Vagina (tissue), 2 donors: Measurements from ENCODE around the gene POLK. TPM values are rescaled to one million over a fixed set of nuclear protein-coding genes. Genes with fewer than 3 reads are reported as not detected.
"Not testable (repeated sequence)": the region's sequence is repeated elsewhere in the genome, so short reads cannot be mapped to it uniquely, and the experiment has no call there.

Experiments
- DNase-seq, 2 donors: peaks; one replicate each; pipeline ENCODE4 v3.0.0-alpha.2; 2017; ENCODE audit errors: extremely low spot score in 2 of 2
- H3K27ac ChIP-seq: fragments of 200-600 bp; sonication (generic); one replicate; pipeline ENCODE4 v1.5.1; 2019
- H3K27me3 ChIP-seq: fragments of 200-600 bp; sonication (generic); one replicate; pipeline ENCODE4 v1.5.1; 2019
- H3K36me3 ChIP-seq, 2 donors: fragments of 200-600 bp; sonication (generic); one replicate each; pipeline ENCODE4 v1.5.1; 2017 to 2019
- H3K4me1 ChIP-seq: fragments of 200-600 bp; sonication (generic); one replicate; pipeline ENCODE4 v1.5.1; 2019
- H3K4me3 ChIP-seq, 2 donors: fragments of 200-600 bp; sonication (generic); 1 replicate in 1 of 2; 2 replicates in 1 of 2; pipeline ENCODE4 v1.5.1; 2016 to 2019
- H3K9me3 ChIP-seq: fragments of 200-600 bp; sonication (generic); one replicate; pipeline ENCODE4 v1.5.1; 2019
- POLR2A ChIP-seq, 2 donors: fragments of 450-650 bp; IDR thresholded peaks; one replicate each; pipeline ENCODE4 v1.6.1; 2017; ENCODE audit warnings: antibody characterized with exemption in 2 of 2, mild to moderate bottlenecking in 2 of 2, moderate library complexity in 2 of 2
- POLR2AphosphoS5 ChIP-seq, 2 donors: sonication (generic); formaldehyde crosslinking; IDR thresholded peaks; one replicate each; pipeline ENCODE4 v1.9.0; 2017; ENCODE audit warnings: antibody characterized with exemption in 2 of 2, mild to moderate bottlenecking in 2 of 2, low read depth in 1 of 2; ENCODE audit not compliant: insufficient read depth in 1 of 2
- intact Hi-C: fragments of 100-400 bp; cut with DNase I; formaldehyde crosslinking; loops from one replicate; pipeline ENCODE4 v1.15.1; 2023
- total RNA-seq: library from RNA; depleted of rRNA; stranded (reverse); fragments of >200 nt; gene quantifications from one replicate; pipeline ENCODE4 v1.2.3, GENCODE V29; 2016
- TF ChIP-seq, protein P1 (sequence below), 3 experiments: fragments of 450-650 bp in 2 of 3; fragments of 200-600 bp in 1 of 3; sonication (generic) in 1 of 3; IDR thresholded peaks; one replicate each; pipeline ENCODE4 v1.5.1; 2017 to 2019; ENCODE audit warnings: antibody characterized with exemption in 3 of 3, mild to moderate bottlenecking in 2 of 3, moderate library complexity in 2 of 3

Gene POLK
- total RNA-seq, 1 donor from 2014 or later = 31.4 TPM

- H3K4me1 ChIP-seq = no peaks in the 10 kb centered on the region
- no peak overlapping the region for H3K27ac ChIP-seq
- TF ChIP-seq POLR2AphosphoS5 (IDR thresholded peaks at IDR 0.05; ENCODE audit: insufficient read depth in 1 of 2, low read depth in 1 of 2) (no peak), POLR2A (IDR thresholded peaks at IDR 0.05) (no peak)
- TF ChIP-seq, protein P1, sequence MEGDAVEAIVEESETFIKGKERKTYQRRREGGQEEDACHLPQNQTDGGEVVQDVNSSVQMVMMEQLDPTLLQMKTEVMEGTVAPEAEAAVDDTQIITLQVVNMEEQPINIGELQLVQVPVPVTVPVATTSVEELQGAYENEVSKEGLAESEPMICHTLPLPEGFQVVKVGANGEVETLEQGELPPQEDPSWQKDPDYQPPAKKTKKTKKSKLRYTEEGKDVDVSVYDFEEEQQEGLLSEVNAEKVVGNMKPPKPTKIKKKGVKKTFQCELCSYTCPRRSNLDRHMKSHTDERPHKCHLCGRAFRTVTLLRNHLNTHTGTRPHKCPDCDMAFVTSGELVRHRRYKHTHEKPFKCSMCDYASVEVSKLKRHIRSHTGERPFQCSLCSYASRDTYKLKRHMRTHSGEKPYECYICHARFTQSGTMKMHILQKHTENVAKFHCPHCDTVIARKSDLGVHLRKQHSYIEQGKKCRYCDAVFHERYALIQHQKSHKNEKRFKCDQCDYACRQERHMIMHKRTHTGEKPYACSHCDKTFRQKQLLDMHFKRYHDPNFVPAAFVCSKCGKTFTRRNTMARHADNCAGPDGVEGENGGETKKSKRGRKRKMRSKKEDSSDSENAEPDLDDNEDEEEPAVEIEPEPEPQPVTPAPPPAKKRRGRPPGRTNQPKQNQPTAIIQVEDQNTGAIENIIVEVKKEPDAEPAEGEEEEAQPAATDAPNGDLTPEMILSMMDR (IDR thresholded peaks at IDR 0.05) = no peak
- intact Hi-C loops = no loop called here
- no peaks in the 10 kb centered on the region for H3K9me3 ChIP-seq
- DNase-seq = no peak
- H3K4me3 ChIP-seq = no peak overlapping the region
- peaks cover 0 to 15% of the 10 kb centered on the region in 2 donors for H3K36me3 ChIP-seq
- H3K27me3 ChIP-seq = no peaks in the 10 kb centered on the region
These were observed 89.9 kb downstream of the POLK start for GRCh38 chr5:75601567-75601966.

GRCh38 chr5:75601996-75602395 is 90.3 kb downstream of the POLK start:
- intact Hi-C loops = no loop called here
- DNase-seq = no peak
- Histone ChIP-seq H3K4me3 (no peak overlapping the region), H3K9me3 (no peaks in the 10 kb centered on the region), H3K4me1 (no peaks in the 10 kb centered on the region), H3K36me3 (peaks cover 0 to 14% of the 10 kb centered on the region in 2 donors), H3K27me3 (no peaks in the 10 kb centered on the region), H3K27ac (no peak overlapping the region)
- TF ChIP-seq POLR2AphosphoS5 (IDR thresholded peaks at IDR 0.05; ENCODE audit: insufficient read depth in 1 of 2, low read depth in 1 of 2) (no peak), POLR2A (IDR thresholded peaks at IDR 0.05) (no peak)
- TF ChIP-seq, protein P1 (IDR thresholded peaks at IDR 0.05) = no peak

DNA sequence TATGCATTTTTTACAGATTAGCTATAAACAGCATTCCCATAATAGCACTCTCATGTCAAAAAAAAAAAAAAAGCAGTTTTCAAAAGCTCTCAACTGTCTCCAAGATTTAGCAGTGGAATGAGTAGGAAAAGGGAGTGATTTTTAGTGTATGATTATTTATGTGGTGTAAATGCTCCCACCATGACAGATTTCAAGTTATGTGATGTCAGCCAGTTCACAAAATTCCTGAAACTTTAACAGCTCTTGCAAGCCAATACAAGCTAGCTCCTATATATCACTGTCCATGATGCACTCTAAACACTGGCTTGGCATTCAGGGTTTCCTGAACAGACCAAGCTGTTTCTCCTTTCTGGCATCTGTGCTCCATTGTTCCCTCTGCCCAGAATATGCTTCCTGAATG is 91.7 kb downstream of the POLK start:
- no peak for DNase-seq
- H3K4me3 ChIP-seq = no peak overlapping the region
- H3K27ac ChIP-seq = no peak overlapping the region
- H3K36me3 ChIP-seq = peaks cover 0 to 14% of the 10 kb centered on the region in 2 donors
- TF ChIP-seq POLR2A (IDR thresholded peaks at IDR 0.05) = no peak
- TF ChIP-seq POLR2AphosphoS5 (IDR thresholded peaks at IDR 0.05; ENCODE audit: insufficient read depth in 1 of 2, low read depth in 1 of 2) = no peak
- TF ChIP-seq, protein P1 (IDR thresholded peaks at IDR 0.05) = no peak
- H3K27me3 ChIP-seq = no peaks in the 10 kb centered on the region
- no peaks in the 10 kb centered on the region for H3K4me1 ChIP-seq
- intact Hi-C loops = no loop called here
- no peaks in the 10 kb centered on the region for H3K9me3 ChIP-seq

GRCh38 chr5:75603821-75604220 is 92.1 kb downstream of the POLK start:
- Histone ChIP-seq H3K36me3 (peaks cover 0 to 14% of the 10 kb centered on the region in 2 donors), H3K27ac (no peak overlapping the region), H3K27me3 (no peaks in the 10 kb centered on the region), H3K9me3 (no peaks in the 10 kb centered on the region), H3K4me1 (no peaks in the 10 kb centered on the region), H3K4me3 (no peak overlapping the region)
- no peak for TF ChIP-seq POLR2AphosphoS5 (IDR thresholded peaks at IDR 0.05; ENCODE audit: insufficient read depth in 1 of 2, low read depth in 1 of 2)
- TF ChIP-seq POLR2A (IDR thresholded peaks at IDR 0.05) = no peak
- TF ChIP-seq, protein P1 (IDR thresholded peaks at IDR 0.05) = no peak
- no peak for DNase-seq
- intact Hi-C loops = no loop called here

DNA sequence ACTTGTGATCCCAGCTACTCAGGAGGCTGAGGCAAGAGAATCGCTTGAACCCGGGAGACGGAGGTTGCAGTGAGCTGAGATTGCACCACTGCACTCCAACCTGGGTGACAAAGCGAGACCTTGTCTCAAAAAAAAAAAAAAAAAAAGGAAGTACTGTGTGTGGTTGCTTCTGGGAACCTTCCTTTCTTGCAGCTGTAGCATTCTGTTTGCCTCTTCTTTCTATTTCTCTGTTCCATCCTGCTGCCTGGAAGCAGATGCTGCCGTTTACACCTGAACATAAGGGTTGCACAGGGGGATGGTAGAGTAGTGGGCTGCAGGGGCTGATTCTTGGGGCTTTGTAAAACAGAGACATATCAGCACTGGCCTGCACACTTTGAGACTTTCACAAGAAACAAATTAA is 95.7 kb downstream of the POLK start:
- DNase-seq, intact Hi-C loops, H3K4me3 ChIP-seq, H3K27me3 ChIP-seq, H3K27ac ChIP-seq, H3K36me3 ChIP-seq, H3K9me3 ChIP-seq: not testable (repeated sequence)
- H3K4me1 ChIP-seq = peaks cover 15% of the 10 kb centered on the region

DNA sequence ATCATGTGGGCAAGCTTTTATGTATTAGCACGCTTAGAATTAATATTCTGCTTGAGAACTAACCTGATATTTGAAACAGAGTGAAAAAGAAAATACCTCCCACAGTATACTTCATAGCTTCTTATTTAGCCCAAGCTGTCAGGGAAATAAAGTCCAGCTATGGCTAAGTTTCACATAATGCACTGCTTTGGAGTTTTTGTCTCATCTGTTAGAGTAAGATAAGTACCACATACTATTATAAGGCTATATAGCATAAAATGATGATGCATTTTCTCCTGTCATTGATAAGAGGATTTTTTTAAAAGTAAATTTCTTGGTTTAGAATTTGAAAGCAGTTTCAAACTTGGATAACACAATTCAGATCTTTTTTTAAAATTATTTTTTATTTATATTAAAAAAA is 97.2 kb downstream of the POLK start:
- TF ChIP-seq POLR2AphosphoS5 (IDR thresholded peaks at IDR 0.05; ENCODE audit: insufficient read depth in 1 of 2, low read depth in 1 of 2) (no peak), POLR2A (IDR thresholded peaks at IDR 0.05) (no peak)
- TF ChIP-seq, protein P1 (IDR thresholded peaks at IDR 0.05) = no peak
- no peak for DNase-seq
- Histone ChIP-seq H3K4me3 (no peak overlapping the region), H3K27me3 (no peaks in the 10 kb centered on the region), H3K9me3 (no peaks in the 10 kb centered on the region), H3K36me3 (no peaks in the 10 kb centered on the region), H3K27ac (no peak overlapping the region), H3K4me1 (peaks cover 15% of the 10 kb centered on the region)
- intact Hi-C loops = no loop called here
